ENCODE measurements around the gene FA2H.

Gene FA2H

GRCh38 chr16:74718741-74719610 lies 55.6 kb downstream of the FA2H start:
- Mint-ChIP-seq H3K4me3 (no peak overlapping the region), H3K36me3 (ENCODE audit: insufficient read depth) (peaks cover 2% of the 10 kb centered on the region), H3K27me3 (peaks cover 30 to 32% of the 10 kb centered on the region in 2 donors), H3K27ac (no peak overlapping the region), H3K4me1 (ENCODE audit: low read depth in 2 of 2) (peaks cover 0 to 8% of the 10 kb centered on the region in 2 donors), H3K9me3 (no peaks in the 10 kb centered on the region)
- ATAC-seq (replicated peaks) = no peak
- DNase-seq = no peak

GRCh38 chr16:74718140-74718539 lies 56.5 kb downstream of the FA2H start:
- Mint-ChIP-seq H3K9me3 (no peaks in the 10 kb centered on the region), H3K27me3 (peaks cover 22 to 24% of the 10 kb centered on the region in 2 donors), H3K4me1 (ENCODE audit: low read depth in 2 of 2) (peaks cover 0 to 8% of the 10 kb centered on the region in 2 donors), H3K4me3 (no peak overlapping the region), H3K27ac (no peak overlapping the region), H3K36me3 (ENCODE audit: insufficient read depth) (peaks cover 2% of the 10 kb centered on the region)
- ATAC-seq (replicated peaks) (no peak), DNase-seq (no peak)

GRCh38 chr16:74717367-74717766 lies 57.3 kb downstream of the FA2H start:
- Mint-ChIP-seq H3K27ac (no peak overlapping the region), H3K4me1 (ENCODE audit: low read depth in 2 of 2) (peaks cover 0 to 8% of the 10 kb centered on the region in 2 donors), H3K4me3 (no peak overlapping the region), H3K36me3 (ENCODE audit: insufficient read depth) (peaks cover 2% of the 10 kb centered on the region), H3K9me3 (no peaks in the 10 kb centered on the region), H3K27me3 (peaks cover 14 to 19% of the 10 kb centered on the region in 2 donors)
- ATAC-seq (replicated peaks) (no peak), DNase-seq (no peak)

- peaks cover 4 to 14% of the 10 kb centered on the region in 2 donors for H3K27me3 Mint-ChIP-seq
- no peaks in the 10 kb centered on the region for H3K9me3 Mint-ChIP-seq
- no peak overlapping the region for H3K27ac Mint-ChIP-seq
- peaks cover 0 to 8% of the 10 kb centered on the region in 2 donors for H3K4me1 Mint-ChIP-seq (ENCODE audit: low read depth in 2 of 2)
- peaks cover 2% of the 10 kb centered on the region for H3K36me3 Mint-ChIP-seq (ENCODE audit: insufficient read depth)
- DNase-seq (no peak), ATAC-seq (replicated peaks) (no peak)
- H3K4me3 Mint-ChIP-seq = no peak overlapping the region
Measured at GRCh38 chr16:74716355-74716754, 58.3 kb downstream of the FA2H start.

GRCh38 chr16:74713876-74714275 lies 60.7 kb downstream of the FA2H start:
- no peak overlapping the region for H3K27ac Mint-ChIP-seq

GRCh38 chr16:74713325-74713724 lies 61.3 kb downstream of the FA2H start:
- Mint-ChIP-seq H3K9me3 (no peaks in the 10 kb centered on the region), H3K4me3 (no peak overlapping the region), H3K27ac (no peak overlapping the region), H3K27me3 (peaks cover 0 to 6% of the 10 kb centered on the region in 2 donors), H3K4me1 (ENCODE audit: low read depth in 2 of 2) (peaks cover 2 to 12% of the 10 kb centered on the region in 2 donors), H3K36me3 (ENCODE audit: insufficient read depth) (peaks cover 2% of the 10 kb centered on the region)
- no peak for DNase-seq
- no peak for ATAC-seq (replicated peaks)

More at GRCh38 chr16:74713876-74714275, 60.7 kb downstream of the FA2H start:
- Mint-ChIP-seq H3K4me3 (no peak overlapping the region), H3K36me3 (ENCODE audit: insufficient read depth) (peaks cover 2% of the 10 kb centered on the region), H3K9me3 (no peaks in the 10 kb centered on the region), H3K4me1 (ENCODE audit: low read depth in 2 of 2) (peaks cover 2 to 12% of the 10 kb centered on the region in 2 donors), H3K27me3 (peaks cover 0 to 6% of the 10 kb centered on the region in 2 donors)
- ATAC-seq (replicated peaks) (no peak), DNase-seq (no peak)

- no peak for DNase-seq
- H3K27ac Mint-ChIP-seq = no peak overlapping the region
- H3K4me3 Mint-ChIP-seq = no peak overlapping the region
- H3K27me3 Mint-ChIP-seq = no peaks in the 10 kb centered on the region
- H3K36me3 Mint-ChIP-seq (ENCODE audit: insufficient read depth) = peaks cover 2% of the 10 kb centered on the region
- no peaks in the 10 kb centered on the region for H3K9me3 Mint-ChIP-seq
- H3K4me1 Mint-ChIP-seq (ENCODE audit: low read depth in 2 of 2) = peaks cover 2 to 5% of the 10 kb centered on the region in 2 donors
- no peak for ATAC-seq (replicated peaks)
Measured at GRCh38 chr16:74711938-74712337, 62.7 kb downstream of the FA2H start.

- ATAC-seq (replicated peaks) = no peak
- H3K27ac Mint-ChIP-seq = no peak overlapping the region
Measured at GRCh38 chr16:74710401-74710800, 64.2 kb downstream of the FA2H start.

GRCh38 chr16:74709441-74709877 lies 65.2 kb downstream of the FA2H start:
- peak; percentile 100 for ATAC-seq (replicated peaks)
- H3K27ac Mint-ChIP-seq = peak overlapping the region in 1 of 2 donors; percentile 5
- H3K36me3 Mint-ChIP-seq (ENCODE audit: insufficient read depth) = peaks cover under 1% of the 10 kb centered on the region
- H3K9me3 Mint-ChIP-seq = no peaks in the 10 kb centered on the region
- peaks cover 2 to 4% of the 10 kb centered on the region in 2 donors for H3K4me1 Mint-ChIP-seq (ENCODE audit: low read depth in 2 of 2)
- H3K27me3 Mint-ChIP-seq = no peaks in the 10 kb centered on the region
- peak; percentile 77 for DNase-seq
- no peak overlapping the region for H3K4me3 Mint-ChIP-seq

More at GRCh38 chr16:74710401-74710800, 64.2 kb downstream of the FA2H start:
- H3K36me3 Mint-ChIP-seq (ENCODE audit: insufficient read depth) = no peaks in the 10 kb centered on the region
- no peak overlapping the region for H3K4me3 Mint-ChIP-seq
- H3K4me1 Mint-ChIP-seq (ENCODE audit: low read depth in 2 of 2) = peaks cover 2 to 4% of the 10 kb centered on the region in 2 donors
- H3K9me3 Mint-ChIP-seq = no peaks in the 10 kb centered on the region
- H3K27me3 Mint-ChIP-seq = no peaks in the 10 kb centered on the region
- no peak for DNase-seq

- DNase-seq (peak; percentile 60 to 62 (median 61)), ATAC-seq (replicated peaks) (peak; percentile 87)
- H3K27ac Mint-ChIP-seq = peak within 1 kb of the TSS; percentile 94
- peaks cover 21% of the 10 kb centered on the region for H3K36me3 Mint-ChIP-seq (ENCODE audit: insufficient read depth)
- H3K4me1 Mint-ChIP-seq (ENCODE audit: low read depth in 2 of 2) = peaks cover 40 to 55% of the 10 kb centered on the region in 2 donors
- H3K9me3 Mint-ChIP-seq = no peaks in the 10 kb centered on the region
- no peaks in the 10 kb centered on the region for H3K27me3 Mint-ChIP-seq
- H3K4me3 Mint-ChIP-seq = peak within 1 kb of the TSS; percentile 94 to 95
Measured at GRCh38 chr16:74700438-74701225, 74.0 kb downstream of the FA2H start, which contains the start of gene MLKL. TSS of gene MLKL (minus strand) at chr16:74700862. CDS start at chr16:74695757, 5,105 bp downstream.

GRCh38 chr16:74700116-74700437 lies 74.5 kb downstream of the FA2H start:
- ATAC-seq (replicated peaks) = peak; percentile 24
- H3K27ac Mint-ChIP-seq = peak overlapping the region; percentile 94
- H3K9me3 Mint-ChIP-seq = no peaks in the 10 kb centered on the region

GRCh38 chr16:74699666-74700065 lies 75.0 kb downstream of the FA2H start:
- Mint-ChIP-seq H3K27ac (peak overlapping the region; percentile 94), H3K27me3 (no peaks in the 10 kb centered on the region), H3K36me3 (ENCODE audit: insufficient read depth) (peaks cover 29% of the 10 kb centered on the region), H3K4me3 (peak overlapping the region; percentile 94 to 95), H3K4me1 (ENCODE audit: low read depth in 2 of 2) (peaks cover 43 to 58% of the 10 kb centered on the region in 2 donors), H3K9me3 (no peaks in the 10 kb centered on the region)
- ATAC-seq (replicated peaks) = no peak
- DNase-seq = no peak

More at GRCh38 chr16:74700116-74700437, 74.5 kb downstream of the FA2H start:
- peaks cover 43 to 58% of the 10 kb centered on the region in 2 donors for H3K4me1 Mint-ChIP-seq (ENCODE audit: low read depth in 2 of 2)
- no peaks in the 10 kb centered on the region for H3K27me3 Mint-ChIP-seq
- peaks cover 25% of the 10 kb centered on the region for H3K36me3 Mint-ChIP-seq (ENCODE audit: insufficient read depth)
- H3K4me3 Mint-ChIP-seq = peak overlapping the region; percentile 94 to 95
- peak in 2 of 3 experiments; percentile 7 for DNase-seq

- Mint-ChIP-seq H3K4me1 (ENCODE audit: low read depth in 2 of 2) (peaks cover 43 to 62% of the 10 kb centered on the region in 2 donors), H3K4me3 (peak overlapping the region; percentile 94 to 95), H3K9me3 (no peaks in the 10 kb centered on the region), H3K27ac (peak overlapping the region; percentile 94), H3K27me3 (no peaks in the 10 kb centered on the region), H3K36me3 (ENCODE audit: insufficient read depth) (peaks cover 40% of the 10 kb centered on the region)
- ATAC-seq (replicated peaks) (no peak), DNase-seq (no peak)
Measured at GRCh38 chr16:74698222-74698621, 76.4 kb downstream of the FA2H start.
